AG20443 (cell line): ENCODE results near the gene KCNAB3.
"Not testable (repeated sequence)": the region's sequence is repeated elsewhere in the genome, so short reads cannot be mapped to it uniquely, and the experiment has no call there.

Experiments
- DNase-seq: peaks from one replicate; pipeline ENCODE4 v3.0.0; 2012; ENCODE audit warnings: low spot score, mixed read lengths

Gene KCNAB3

DNA sequence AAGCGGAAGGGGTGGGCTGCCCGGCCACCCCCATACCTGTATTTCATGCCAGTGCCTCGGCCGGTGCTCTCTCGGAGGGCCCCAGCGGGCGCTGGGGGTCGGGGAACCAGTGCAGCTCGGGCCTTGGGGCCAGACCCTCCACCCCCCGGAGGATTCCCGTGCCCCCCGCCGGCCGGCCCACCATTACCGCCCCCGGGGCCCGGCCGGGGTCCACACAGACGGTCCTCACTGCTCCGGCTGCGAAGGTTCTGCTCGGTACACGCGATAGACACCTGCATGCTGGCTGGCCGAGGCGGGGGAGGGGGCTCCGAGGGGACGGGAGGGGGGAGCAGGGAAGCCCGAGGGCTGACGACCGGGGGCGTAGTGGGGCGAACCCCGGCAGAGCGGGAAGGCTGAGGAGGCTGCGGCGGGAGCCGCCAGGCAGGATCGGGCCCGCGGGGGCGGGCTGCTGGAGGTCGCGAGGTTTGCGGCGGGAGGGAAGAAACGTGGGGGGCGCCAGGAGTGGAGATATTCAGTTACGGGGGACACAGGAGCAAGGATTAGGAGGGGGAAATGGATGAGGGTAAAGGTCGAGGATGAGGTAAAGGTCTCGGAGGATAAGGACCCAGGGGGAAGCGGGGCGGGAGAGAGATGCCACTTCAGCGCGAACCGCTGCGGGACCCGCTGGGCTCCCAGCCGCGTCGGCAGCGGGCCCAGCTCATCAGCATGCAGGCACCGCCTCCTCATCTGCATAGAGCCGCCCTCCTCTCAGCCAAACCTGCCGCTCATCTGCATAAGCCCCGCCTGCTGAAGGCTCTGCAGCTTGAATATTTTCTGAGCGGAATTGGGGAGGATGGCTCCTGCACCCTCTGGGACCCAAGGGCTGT lies at the start of gene KCNAB3:
KCNAB3 (minus strand) TSS at position 699 of the 866 bp plus-strand sequence; CDS start at position 278, 421 bp downstream.
- DNase-seq = peak; percentile 91

DNA sequence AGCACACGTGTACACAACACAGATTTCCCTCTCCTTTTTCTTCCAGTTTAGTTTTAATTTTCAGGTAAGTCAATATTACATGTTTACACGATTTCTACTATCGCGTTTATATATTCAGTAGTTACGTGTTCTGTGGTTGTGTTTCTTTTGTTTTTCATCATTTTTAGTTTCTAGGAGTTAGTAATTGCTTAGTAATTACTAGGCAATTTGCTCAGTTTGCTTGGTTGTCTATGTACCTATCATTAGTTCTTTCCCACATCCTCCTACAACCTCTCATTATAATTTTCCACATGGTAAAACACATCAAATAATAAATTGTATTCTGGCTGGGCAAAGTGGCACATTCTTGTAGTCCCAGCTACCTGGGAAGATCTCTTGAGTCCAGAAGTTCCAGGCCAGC lies 48.1 kb upstream of the KCNAB3 start:
- no peak for DNase-seq

DNA sequence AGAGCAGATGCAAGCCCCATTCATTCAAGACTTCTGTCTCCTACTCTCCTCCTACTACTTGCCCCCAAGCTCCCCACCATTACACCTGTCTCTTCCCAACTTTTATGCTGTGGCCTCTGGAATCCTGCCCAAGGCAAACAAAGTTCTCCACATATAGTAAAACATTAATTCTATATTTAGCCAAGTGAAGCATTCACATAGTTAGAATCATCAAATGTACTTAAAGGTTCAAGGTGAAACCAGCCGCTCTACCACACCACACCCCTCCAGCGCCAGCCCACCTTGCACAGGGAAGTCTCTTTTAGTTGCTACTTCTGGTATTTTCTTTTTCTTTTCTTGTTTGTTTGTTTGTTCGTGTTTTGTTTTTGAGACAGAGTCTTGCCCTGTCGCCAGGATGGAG lies 47.4 kb upstream of the KCNAB3 start:
- DNase-seq = no peak

DNA sequence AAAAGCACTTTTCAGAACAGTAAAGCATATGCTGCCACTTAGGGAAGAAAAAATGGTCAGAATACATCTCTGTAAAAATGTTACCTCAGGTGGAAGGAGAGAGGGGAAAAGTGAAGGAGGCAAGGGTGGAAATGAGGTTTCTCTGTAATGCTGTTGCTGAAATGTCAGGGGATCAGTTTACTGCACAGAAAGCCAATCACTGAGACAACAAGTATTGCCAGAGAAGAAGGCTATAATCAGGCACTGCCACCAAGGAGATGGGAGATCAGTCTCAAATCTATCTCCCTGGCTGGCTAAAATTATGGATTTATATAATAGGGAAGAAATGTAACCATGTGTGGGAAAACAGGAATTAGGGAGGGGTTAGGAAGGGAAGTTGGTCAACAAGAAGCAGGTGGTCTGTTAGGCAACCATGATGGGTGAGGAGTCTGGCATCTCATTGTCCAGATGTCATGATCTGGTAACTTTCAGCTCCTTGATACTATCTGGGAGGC lies 45.0 kb upstream of the KCNAB3 start:
- no peak for DNase-seq

DNA sequence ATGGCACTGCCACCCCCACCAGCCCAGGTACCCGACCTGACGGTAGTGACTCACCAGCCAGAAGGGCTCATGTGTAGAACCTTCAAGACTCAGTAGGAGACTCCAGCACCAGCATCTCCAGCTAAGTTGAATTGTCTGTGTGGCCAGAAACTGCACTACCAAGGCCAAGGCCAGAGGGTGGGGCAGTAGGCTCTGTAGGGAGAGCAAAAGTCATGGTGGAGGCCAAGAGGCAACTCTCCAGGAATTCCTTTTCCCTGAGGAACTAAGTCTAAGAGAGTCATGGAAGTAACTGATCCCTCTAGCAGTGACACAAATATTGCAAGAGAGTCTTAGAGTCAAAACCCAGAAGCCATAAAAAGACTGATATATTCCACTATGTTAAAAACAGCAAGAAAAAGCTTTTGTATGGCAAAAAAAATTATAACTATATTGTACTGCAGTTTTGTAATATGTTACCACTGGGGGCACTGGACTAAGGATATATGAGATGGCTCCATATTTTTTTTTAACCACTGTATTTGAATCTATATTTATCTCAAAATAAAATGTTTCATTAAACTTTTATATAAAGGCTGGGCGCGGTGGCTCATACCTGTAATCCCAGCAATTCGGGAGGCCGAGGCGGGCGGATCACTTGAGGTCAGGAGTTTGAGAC lies 42.6 kb upstream of the KCNAB3 start:
- no peak for DNase-seq

DNA sequence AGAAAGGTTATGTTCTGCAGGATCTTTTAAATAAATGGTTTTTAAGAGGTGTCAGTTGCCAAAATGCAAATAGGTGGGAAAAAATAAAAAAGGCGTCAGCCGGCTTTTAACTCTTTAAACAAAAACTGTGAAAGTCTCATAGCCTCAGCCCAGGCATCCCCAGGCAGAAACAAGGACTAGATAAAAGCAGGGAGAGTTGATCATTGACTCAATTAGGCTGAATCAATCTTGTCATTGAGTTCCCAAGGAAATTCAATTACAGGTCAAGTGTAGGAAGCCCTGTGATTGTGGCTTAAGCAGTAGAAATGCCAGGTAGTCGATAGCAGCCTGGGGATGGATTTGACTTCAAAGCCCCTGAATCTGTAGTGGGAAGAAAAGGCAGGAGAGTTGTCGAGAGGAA lies 42.0 kb upstream of the KCNAB3 start:
- no peak for DNase-seq

DNA sequence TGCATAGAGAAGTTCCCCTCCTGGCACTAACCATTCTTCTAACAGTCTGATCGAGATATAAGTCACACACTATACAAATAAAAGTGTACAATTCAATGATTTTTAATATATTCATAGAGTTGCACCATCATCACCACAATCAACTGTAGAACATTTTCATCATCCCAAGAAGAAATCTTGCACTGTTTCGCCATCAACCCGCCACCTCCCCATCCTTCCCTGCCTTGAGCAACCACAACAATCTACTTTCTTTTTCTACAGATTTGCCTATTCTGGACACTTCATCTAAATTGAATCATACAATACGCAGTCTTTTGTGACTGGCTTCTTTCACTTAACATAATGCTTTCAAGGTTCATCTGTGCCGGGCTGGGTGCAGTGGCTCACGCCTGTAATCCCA lies 39.8 kb upstream of the KCNAB3 start:
- DNase-seq = no peak

DNA sequence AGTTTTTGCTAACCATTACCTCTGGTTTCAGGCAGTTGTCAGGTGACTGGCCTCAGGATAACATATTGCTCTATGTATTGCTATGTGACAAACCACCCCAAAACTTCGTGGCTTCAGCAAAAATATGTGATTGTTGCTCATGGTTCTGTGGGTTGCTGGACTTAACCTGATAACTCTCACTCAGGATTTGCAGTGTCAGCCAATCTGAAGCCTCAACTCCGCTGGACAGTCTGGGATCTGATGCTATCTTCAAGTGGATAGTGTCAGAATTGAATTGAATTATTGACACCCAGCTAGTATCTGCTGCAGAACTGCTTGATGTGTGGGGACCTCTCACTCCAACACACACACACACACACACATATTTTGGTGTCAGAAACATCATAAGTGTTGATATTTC lies 38.1 kb upstream of the KCNAB3 start:
- DNase-seq = no peak

DNA sequence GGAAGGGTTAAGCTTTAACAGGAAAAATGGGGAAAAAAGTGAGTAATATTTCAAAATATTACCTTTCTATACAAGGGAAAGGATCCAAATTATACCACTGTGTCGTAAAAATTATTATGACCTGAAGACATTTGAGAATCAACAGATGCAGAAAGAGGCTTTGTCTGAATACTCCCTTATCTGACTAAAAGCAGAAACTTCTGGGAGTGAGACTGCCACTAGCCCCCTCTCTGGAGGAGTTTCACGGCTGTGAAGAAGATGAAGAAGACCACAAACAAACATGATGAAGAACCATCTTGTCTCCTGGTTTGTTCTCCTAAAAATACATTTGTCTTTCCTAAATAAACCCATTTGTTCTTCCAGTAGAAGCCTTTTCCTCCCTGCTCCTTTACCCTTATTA lies 31.8 kb upstream of the KCNAB3 start:
- no peak for DNase-seq

DNA sequence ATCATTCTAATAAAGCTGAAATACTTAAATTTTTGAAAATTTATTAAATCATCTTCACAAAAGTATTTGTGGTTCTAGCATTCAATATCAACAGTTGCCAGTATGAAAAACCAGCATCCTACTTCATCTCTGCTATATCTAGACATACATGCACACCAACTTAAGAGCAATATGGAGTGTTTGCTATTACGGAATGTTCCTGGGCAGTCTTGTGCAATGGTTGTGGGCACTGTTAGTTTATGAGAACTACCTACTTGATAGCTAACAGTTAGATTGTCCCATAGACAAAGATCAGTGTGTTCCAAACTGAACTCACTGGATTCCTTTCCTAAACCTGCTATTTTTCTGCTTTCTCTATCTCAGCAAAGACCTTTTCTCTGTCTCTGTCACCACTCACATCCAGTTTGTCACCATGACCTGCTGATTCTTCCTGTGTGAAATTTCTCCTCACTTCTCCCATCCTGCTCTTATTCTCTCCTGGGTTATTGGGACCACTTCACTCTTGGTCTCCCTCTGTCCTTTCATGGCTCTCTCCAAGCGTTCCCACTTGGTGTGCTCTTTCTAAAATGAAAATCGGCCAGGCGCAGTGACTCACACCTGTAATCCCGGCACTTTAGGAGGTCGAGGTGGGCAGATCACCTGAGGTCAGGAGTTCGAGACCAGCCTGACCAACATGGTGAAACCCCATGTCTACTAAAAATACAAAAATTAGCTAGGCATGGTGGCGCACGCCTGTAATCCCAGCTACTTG lies 30.0 kb upstream of the KCNAB3 start:
- no peak for DNase-seq

DNA sequence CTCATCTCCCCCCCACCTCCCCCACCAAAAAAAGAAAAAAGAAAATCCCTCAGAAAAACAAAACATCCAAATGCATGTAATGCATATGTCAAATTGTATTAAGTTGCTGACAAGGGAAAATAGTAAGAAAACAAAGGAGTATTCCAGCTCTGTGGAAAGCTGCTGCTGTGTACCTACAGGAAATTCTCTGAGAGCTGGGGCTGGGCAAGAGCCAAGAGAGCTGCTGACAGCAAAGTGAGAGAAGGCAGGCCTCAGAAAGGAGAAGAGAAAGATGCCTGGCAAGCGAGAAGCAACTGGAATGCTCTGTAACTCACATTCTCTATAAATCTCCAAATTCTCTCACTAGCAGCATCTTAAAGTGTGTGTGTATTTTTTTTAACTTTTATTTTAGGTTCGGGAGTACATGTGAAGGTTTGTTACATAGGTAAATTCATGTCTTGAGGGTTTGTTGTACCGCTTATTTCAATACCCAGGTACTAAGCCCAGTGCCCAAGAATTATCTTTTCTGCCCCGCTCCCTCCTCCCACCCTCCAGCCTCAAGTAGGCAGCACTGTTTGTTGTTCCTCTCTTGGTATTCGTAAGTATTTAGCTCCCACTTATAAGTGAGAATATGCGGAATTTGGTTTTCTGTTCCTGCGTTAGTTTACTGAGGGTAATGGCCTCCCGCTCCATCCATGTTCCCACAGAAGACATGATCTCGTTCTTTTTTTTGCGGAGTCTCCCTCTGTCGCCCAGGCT lies 26.7 kb upstream of the KCNAB3 start:
- peak; percentile 39 for DNase-seq

DNA sequence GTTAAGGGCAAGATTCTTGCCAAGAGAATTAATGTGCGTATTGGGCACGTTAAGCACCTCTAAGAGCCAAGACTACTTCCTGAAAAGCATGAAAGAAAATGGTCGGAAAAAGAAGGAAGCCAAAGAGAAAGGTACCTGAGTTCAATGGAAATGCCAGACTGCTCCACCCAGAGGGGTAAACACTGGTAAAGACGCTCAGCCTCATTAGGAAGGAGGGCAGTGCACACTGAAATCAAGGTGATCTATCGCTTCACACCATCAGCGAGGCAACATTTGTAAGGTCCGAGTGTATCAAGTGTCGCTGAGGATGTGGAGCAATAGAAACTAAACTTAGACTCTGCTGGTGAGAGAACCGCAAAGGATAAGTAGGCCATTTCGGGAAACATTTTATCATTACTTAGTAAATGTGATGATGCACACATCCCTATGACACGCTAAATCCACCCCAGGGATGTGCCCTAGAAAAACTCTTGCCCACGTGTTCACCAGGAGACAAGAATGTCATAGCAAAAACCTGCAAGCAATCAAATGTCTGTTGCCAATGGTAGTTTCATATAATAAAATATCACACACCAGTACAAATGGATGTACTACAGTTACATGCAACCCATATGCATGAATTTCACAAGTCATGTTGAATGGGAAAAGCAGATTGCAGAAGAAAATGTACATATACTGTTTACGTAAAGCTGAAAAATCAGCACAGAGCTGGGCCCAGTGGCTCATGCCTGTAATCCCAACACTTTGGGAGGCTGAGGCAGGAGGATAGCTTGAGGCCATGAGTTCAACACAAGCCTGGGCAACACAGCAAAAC lies 26.0 kb upstream of the KCNAB3 start:
- peak; percentile 48 for DNase-seq

DNA sequence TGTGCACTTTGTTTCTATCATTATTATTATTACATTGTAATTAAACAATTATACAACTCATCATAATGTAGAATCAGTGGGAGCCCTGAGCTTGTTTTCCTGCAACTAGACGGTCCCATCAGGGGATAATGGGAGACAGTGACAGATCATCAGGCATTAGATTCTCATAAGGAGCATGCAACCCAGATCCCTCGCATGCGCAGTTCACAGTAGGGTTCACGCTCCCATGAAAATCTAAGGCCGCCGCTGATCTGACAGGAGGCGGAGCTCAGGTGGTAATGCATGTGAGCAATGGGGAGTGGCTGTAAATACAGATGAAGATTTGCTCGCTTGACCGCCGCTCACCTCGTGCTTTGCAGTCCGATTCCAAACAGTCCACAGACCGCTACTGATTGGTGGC lies 23.6 kb upstream of the KCNAB3 start:
- not testable (repeated sequence) for DNase-seq

DNA sequence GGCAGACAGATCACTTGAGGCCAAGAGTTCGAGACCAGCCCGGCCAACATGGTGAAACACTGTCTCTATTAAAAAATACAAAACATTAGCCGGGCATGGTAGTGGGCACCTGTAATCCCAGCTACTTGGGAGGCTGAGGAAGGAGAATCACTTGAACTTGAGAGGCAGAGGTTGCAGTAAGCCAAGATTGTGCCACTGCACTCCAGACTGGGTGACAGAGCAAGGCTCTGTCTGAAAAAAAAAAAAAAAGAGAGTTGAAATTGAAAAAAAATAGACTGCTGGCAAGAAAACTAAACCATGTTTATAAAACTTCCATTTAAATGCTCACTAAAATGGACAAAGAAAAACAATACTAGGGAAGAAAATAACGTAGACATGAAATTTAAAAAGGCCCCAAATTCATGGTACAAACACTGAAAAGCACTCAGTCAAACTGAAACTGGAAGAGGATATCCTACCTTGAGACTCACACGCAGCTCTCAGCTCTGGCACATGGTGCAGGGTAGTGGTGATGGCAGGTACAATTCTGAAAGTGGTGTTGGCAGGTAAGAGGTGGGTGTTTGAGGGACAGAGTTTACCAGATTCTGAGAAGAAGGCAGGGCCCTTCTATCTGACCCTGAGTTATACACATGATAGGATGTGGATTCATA lies 21.6 kb upstream of the KCNAB3 start:
- no peak for DNase-seq

DNA sequence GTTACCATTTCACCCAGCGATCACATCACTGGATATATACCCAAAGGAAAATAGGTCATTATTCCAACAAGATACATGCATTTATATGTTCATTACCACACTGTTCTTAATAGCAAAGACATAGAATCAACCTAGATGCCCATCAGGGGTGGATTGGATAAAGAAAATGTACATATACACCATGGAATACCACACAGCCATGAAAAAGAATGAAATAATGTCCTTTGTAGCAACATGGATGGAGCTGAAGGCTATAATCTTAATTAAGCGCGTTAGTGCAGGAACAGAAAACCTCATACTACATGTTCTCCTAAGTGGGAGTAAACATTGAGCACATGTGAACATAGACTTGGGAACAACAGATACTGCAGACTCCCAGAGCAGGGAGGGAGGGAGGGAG lies 20.9 kb upstream of the KCNAB3 start:
- no peak for DNase-seq

DNA sequence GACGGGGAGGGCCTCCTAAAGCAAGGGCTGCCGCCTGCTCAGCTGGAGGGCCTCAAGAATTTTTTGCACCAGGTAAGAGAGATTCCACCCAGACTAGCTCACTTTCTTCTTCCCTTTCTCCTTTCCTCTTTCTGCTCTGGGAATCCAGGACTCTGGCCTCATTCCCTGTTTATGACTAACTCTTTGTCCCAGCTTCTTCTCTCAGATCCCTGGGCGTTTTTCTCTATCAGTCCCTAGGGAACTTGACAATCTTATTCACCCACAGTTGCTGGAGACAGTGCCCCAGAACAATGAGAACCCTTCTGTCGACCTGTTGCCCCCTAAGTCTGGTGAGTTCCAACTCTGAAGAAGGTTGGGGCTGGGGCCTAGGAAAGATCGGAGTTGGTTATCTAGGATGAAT lies 18.0 kb upstream of the KCNAB3 start:
- DNase-seq = no peak

DNA sequence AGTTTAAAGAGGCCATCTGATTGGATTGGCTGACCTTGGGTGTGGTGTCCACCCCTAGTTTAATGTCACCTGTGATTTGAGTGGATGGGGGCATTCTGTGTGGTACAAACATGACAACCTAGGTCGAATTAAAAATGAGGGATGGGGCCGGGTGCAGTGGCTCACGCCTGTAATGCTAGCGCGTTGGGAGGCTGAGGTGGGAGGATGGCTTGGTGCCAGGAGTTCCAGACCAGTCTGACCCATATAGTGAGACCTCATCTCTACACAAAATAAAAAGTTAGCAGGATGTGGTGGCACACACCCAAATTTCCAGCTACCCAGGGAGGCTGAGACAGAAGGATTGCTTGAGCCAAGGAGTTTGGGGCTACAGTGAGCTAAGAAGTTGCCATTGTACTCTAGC lies 16.8 kb upstream of the KCNAB3 start:
- DNase-seq = no peak

DNA sequence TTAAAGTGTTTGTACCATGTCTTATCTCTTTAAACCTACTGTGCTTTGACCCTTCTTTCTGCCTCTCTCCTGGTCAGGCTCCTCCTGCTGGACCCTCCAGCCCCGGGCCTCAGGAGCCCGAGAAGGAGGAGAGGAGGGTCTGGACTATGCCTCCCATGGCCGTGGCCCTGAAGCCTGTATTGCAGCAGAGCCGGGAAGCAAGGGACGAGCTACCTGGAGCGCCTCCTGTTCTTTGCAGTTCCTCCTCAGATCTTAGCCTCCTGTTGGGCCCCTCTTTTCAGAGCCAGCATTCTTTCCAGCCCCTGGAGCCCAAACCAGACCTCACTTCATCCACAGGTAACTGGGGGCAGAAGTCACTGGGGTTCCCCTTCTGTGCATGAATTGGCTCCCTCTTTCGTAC lies 16.0 kb upstream of the KCNAB3 start:
- DNase-seq = no peak

DNA sequence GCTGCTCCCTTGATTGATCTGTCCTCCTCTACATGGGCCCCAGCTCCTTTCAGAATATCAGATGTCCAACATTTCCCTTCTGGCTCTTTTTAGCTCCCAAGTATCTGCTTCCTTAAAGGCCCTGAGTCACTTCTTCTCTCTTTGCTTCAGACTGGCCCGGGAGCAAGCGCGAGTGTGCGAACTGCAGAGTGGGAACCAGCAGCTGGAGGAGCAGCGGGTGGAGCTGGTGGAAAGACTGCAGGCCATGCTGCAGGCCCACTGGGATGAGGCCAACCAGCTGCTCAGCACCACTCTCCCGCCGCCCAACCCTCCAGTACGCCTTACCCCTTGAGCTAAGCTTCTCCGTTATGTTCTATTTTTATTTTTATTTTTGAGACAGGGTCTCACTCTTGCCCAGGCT lies 14.7 kb upstream of the KCNAB3 start:
- no peak for DNase-seq

DNA sequence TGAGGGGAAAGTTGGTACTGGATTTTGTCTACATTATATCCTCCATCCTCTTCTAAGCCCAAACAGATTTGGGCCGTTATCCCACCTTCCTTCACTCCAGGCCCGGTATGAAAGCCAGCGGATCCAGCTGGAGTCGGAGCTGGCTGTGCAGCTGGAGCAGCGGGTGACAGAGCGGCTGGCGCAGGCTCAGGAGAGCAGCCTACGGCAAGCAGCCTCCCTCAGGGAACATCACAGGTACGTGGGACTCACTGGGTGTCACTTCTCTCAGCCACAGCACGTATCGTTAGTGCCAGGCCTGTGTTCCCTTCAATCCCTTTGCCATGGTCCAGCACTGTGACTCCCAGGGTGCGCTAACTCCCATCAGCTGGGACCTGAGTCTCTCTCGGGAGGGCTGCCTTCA lies 13.6 kb upstream of the KCNAB3 start:
- no peak for DNase-seq

DNA sequence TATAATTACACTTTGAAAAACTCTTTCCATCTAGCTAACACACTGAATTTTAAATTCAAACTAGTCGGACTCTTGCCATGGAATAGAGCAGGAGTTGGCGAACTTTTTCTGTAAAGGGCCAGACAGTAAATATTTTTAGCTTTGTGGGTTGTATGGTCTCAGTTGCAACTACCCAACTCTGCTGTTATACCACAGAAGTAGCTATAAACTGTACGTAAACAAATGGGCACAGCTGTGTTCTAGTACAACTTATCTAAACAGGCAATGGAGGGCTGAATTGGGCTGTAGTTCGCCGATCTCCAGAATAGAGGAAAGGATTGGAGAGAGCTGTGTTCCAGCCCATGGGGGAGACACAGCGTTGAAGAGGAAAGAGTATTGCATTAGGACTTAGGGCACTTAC lies 11.1 kb upstream of the KCNAB3 start:
- no peak for DNase-seq
